Naive thymus-derived CD4-positive, alpha-beta T cell (primary cell): Measurements from ENCODE around the gene NNAT. TPM values are rescaled to one million over a fixed set of nuclear protein-coding genes. Genes with fewer than 3 reads are reported as not detected.

Experiments
- ATAC-seq: fragments of 150-1000 bp; cut with Tn5 transposase; 2 replicates; pipeline ENCODE4 v1.10.0; 2021; ENCODE audit warnings: mild to moderate bottlenecking, moderate library complexity
- CTCF ChIA-PET: fragments of 350-600 bp; sonication (Branson Sonifier 250); formaldehyde crosslinking; loops from one replicate; lab custom pipeline; 2021; ENCODE audit warnings: antibody characterized with exemption; lab: Charles Lee
- POLR2A ChIA-PET: fragments of 350-600 bp; sonication (Branson Sonifier 250); formaldehyde crosslinking; loops from one replicate; lab custom pipeline; 2021; ENCODE audit warnings: antibody characterized with exemption, inconsistent platforms; lab: Charles Lee
- DNase-seq, 9 donors: peaks; one replicate each; pipeline versions ENCODE4 v3.0.0 to v3.0.0-alpha.2; 2020 to 2022; ENCODE audit warnings: mixed read lengths in 1 of 9
- H3K27ac ChIP-seq: one replicate; pipeline ENCODE4 v1.7.0; 2013; ENCODE audit warnings: mild to moderate bottlenecking, low read depth, low read length, moderate library complexity
- H3K27me3 ChIP-seq, 2 donors: one replicate each; pipeline ENCODE4 v1.7.0; 2013; ENCODE audit warnings: low read length in 2 of 2, mild to moderate bottlenecking in 2 of 2, moderate library complexity in 2 of 2; ENCODE audit not compliant: control insufficient read depth in 2 of 2, insufficient read depth in 2 of 2
- H3K36me3 ChIP-seq, 3 experiments: 1 replicate in 2 of 3; 2 replicates in 1 of 3; pipeline ENCODE4 v1.7.0; 2013; ENCODE audit warnings: low read length in 3 of 3, mild to moderate bottlenecking in 3 of 3, moderate library complexity in 1 of 3; ENCODE audit not compliant: insufficient read depth in 3 of 3, control insufficient read depth in 2 of 3
- H3K4me1 ChIP-seq, 2 donors: one replicate each; pipeline ENCODE4 v1.7.0; 2013; ENCODE audit warnings: low read length in 2 of 2, mild to moderate bottlenecking in 2 of 2, moderate library complexity in 1 of 2; ENCODE audit not compliant: control insufficient read depth in 2 of 2, insufficient read depth in 2 of 2
- H3K4me3 ChIP-seq: 2 replicates; pipeline ENCODE4 v1.7.0; 2013; ENCODE audit warnings: mild to moderate bottlenecking, low read length
- H3K9me3 ChIP-seq, 3 experiments: 1 replicate in 2 of 3; 2 replicates in 1 of 3; pipeline ENCODE4 v1.7.0; 2013; ENCODE audit warnings: low read length in 3 of 3; ENCODE audit not compliant: control insufficient read depth in 2 of 3
- H3K27ac Mint-ChIP-seq, 9 donors: one replicate each; pipeline ENCODE4 v1.8.0; 2020 to 2022; ENCODE audit warnings: mixed read lengths in 9 of 9, mild to moderate bottlenecking in 8 of 9, moderate library complexity in 5 of 9, inconsistent platforms in 2 of 9
- H3K27me3 Mint-ChIP-seq, 5 donors: one replicate each; pipeline ENCODE4 v1.8.0; 2021 to 2022; ENCODE audit warnings: mixed read lengths in 5 of 5, mild to moderate bottlenecking in 1 of 5
- H3K36me3 Mint-ChIP-seq, 5 donors: one replicate each; pipeline ENCODE4 v1.8.0; 2020 to 2022; ENCODE audit warnings: mixed read lengths in 5 of 5, mild to moderate bottlenecking in 3 of 5, inconsistent platforms in 1 of 5
- H3K4me1 Mint-ChIP-seq, 7 donors: one replicate each; pipeline ENCODE4 v1.8.0; 2020 to 2022; ENCODE audit warnings: mixed read lengths in 7 of 7, mild to moderate bottlenecking in 3 of 7, inconsistent platforms in 1 of 7
- H3K4me3 Mint-ChIP-seq, 10 donors: one replicate each; pipeline ENCODE4 v1.8.0; 2020 to 2022; ENCODE audit warnings: mild to moderate bottlenecking in 10 of 10, mixed read lengths in 10 of 10, moderate library complexity in 6 of 10, inconsistent platforms in 2 of 10
- H3K9me3 Mint-ChIP-seq, 11 donors: one replicate each; pipeline ENCODE4 v1.8.0; 2020 to 2022; ENCODE audit warnings: mixed read lengths in 11 of 11, mild to moderate bottlenecking in 4 of 11, inconsistent platforms in 1 of 11, moderate library complexity in 1 of 11
- intact Hi-C, 2 donors: fragments of 100-400 bp; cut with micrococcal nuclease; formaldehyde crosslinking; loops; one replicate each; pipeline ENCODE4 v1.15.1; 2023
- polyA plus RNA-seq, 2 donors: library from polyadenylated mRNA; unstranded; fragments of 300-500 nt; fragmentation: Illumina TruSeq; gene quantifications; one replicate each; pipeline ENCODE4 v1.2.3, GENCODE V29; 2021
- total RNA-seq, 6 experiments: library from RNA in 5 of 6; stranded (reverse) in 5 of 6; gene quantifications; 1 replicate in 5 of 6; 2 replicates in 1 of 6; pipeline ENCODE4 v1.2.3 and lab custom pipeline; 2021 to 2026

The NNAT gene
- total and polyA plus RNA-seq, 7 experiments from 2014 or later: not detected

- Histone ChIP-seq H3K27ac (no peak overlapping the region), H3K36me3 (peaks cover 0 to 9% (median 0%) of the 10 kb centered on the region in 3 experiments), H3K9me3 (no peaks in the 10 kb centered on the region), H3K4me1 (no peaks in the 10 kb centered on the region), H3K27me3 (no peaks in the 10 kb centered on the region), H3K4me3 (no peak overlapping the region)
- no peak for ATAC-seq
- peaks cover 0 to 4% (median 2%) of the 10 kb centered on the region in 5 donors for H3K36me3 Mint-ChIP-seq
- no peak for DNase-seq
- POLR2A ChIA-PET: no interaction called here
- no peak overlapping the region for H3K4me3 Mint-ChIP-seq
- H3K27me3 Mint-ChIP-seq: no peaks in the 10 kb centered on the region
- peak overlapping the region in 1 of 9 donors; percentile 59 for H3K27ac Mint-ChIP-seq
- intact Hi-C loops: no loop called here
- peaks cover 0 to 4% (median 0%) of the 10 kb centered on the region in 7 donors for H3K4me1 Mint-ChIP-seq
- H3K9me3 Mint-ChIP-seq: no peaks in the 10 kb centered on the region
- CTCF ChIA-PET: no interaction called here
Observed at GRCh38 chr20:37505263-37506151, 15.5 kb upstream of the NNAT start.

DNA sequence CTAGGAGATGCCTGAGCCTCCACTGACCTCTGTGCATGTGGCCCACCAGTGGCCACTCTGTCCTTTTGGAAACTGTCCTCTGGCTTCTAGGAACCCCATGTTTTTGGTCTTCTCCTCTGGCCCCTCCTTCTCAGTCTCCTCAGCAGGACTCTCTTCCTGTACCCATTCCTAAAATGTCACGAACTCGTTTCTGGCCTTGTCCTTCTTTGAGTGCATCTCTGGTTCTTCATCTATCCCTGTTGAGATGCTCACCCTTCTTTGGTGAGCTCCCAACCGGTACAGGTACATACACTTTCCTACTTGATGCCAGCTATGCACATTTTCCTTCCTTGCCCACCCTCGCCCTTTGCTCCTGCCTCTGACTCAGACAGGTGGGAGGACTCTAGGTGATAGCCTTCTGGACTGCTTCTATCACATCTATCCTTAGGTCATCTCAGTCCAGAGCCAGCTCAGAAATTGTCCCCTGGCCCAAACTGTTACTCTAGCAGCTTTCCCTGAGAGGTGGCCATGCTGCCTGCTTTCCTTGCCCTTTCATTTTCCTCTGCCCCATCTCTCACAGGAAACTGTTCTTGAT is 14.8 kb upstream of the NNAT start:
- Histone ChIP-seq H3K4me3 (no peak overlapping the region), H3K27me3 (no peaks in the 10 kb centered on the region), H3K9me3 (no peaks in the 10 kb centered on the region), H3K4me1 (no peaks in the 10 kb centered on the region), H3K27ac (no peak overlapping the region), H3K36me3 (peaks cover 0 to 17% (median 0%) of the 10 kb centered on the region in 3 experiments)
- Mint-ChIP-seq H3K9me3 (no peaks in the 10 kb centered on the region), H3K4me3 (no peak overlapping the region), H3K36me3 (peaks cover 5 to 11% (median 7%) of the 10 kb centered on the region in 5 donors), H3K27ac (no peak overlapping the region), H3K4me1 (peaks cover 0 to 11% (median 2%) of the 10 kb centered on the region in 7 donors), H3K27me3 (no peaks in the 10 kb centered on the region)
- CTCF ChIA-PET: no interaction called here
- DNase-seq (no peak), ATAC-seq (no peak)
- intact Hi-C loops: no loop called here
- POLR2A ChIA-PET: no interaction called here

- ATAC-seq (no peak), DNase-seq (no peak)
- no peaks in the 10 kb centered on the region for H3K27me3 ChIP-seq
- peaks cover 0 to 22% (median 6%) of the 10 kb centered on the region in 7 donors for H3K4me1 Mint-ChIP-seq
- CTCF ChIA-PET: interaction anchor here (0.5 kb wide), 1 partner anchor 820 kb away, joined by 4 read pairs; no protein-coding TSS in a partner anchor
- no peak overlapping the region for H3K4me3 Mint-ChIP-seq
- POLR2A ChIA-PET: interaction anchor here (0.6 kb wide), 1 partner anchor 45 kb away, joined by 4 read pairs; no protein-coding TSS in a partner anchor
- no peaks in the 10 kb centered on the region for H3K4me1 ChIP-seq
- no peak overlapping the region for H3K4me3 ChIP-seq
- H3K9me3 ChIP-seq: no peaks in the 10 kb centered on the region
- no peaks in the 10 kb centered on the region for H3K27me3 Mint-ChIP-seq
- intact Hi-C loops: no loop called here
- H3K27ac ChIP-seq: no peak overlapping the region
- H3K36me3 Mint-ChIP-seq: peaks cover 7 to 27% (median 15%) of the 10 kb centered on the region in 5 donors
- peaks cover 0 to 51% (median 0%) of the 10 kb centered on the region in 3 experiments for H3K36me3 ChIP-seq
- H3K27ac Mint-ChIP-seq: no peak overlapping the region
- peaks cover 0 to 1% (median 0%) of the 10 kb centered on the region in 11 donors for H3K9me3 Mint-ChIP-seq
Observed at GRCh38 chr20:37510226-37510625, 10.8 kb upstream of the NNAT start.

DNA sequence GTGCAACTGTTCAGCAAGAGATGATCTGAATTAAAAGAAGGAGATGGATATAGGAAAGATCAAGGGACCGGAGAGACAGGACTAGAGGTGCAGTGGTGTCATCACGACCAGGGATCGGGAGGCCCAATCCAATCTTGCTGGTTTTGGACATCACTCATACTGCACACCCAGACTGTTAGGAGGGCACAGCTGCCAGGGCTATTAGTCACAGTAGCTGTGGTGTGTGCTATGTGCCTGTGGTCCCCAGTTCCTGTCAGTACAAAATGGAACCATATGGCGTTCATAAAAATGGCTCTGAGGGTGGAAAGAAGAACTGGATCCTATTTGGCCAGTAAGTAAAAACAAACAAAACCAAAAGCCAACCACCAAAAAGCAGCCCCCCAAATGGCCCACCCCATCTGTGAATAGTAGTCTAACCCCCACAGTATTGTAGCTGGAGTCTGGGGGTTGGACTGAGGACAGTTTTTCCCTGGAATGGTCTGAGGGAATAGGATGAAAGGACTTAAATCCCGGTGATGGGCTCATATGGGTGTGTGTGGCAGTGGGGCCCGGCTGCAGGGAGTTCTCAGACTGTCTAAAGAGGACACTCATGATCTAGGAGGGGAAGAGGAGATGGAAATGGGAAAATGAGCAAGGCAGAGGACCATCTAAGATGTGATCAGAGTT is 9.3 kb upstream of the NNAT start:
- H3K4me1 Mint-ChIP-seq: peaks cover 2 to 22% (median 12%) of the 10 kb centered on the region in 7 donors
- DNase-seq: no peak
- no peaks in the 10 kb centered on the region for H3K9me3 ChIP-seq
- no peak overlapping the region for H3K27ac ChIP-seq
- H3K9me3 Mint-ChIP-seq: peaks cover 0 to 1% (median 0%) of the 10 kb centered on the region in 11 donors
- intact Hi-C loops: no loop called here
- H3K4me3 ChIP-seq: no peak overlapping the region
- no peak overlapping the region for H3K4me3 Mint-ChIP-seq
- POLR2A ChIA-PET: no interaction called here
- no peaks in the 10 kb centered on the region for H3K27me3 Mint-ChIP-seq
- H3K36me3 ChIP-seq: peaks cover 0 to 66% (median 0%) of the 10 kb centered on the region in 3 experiments
- H3K27me3 ChIP-seq: no peaks in the 10 kb centered on the region
- peak overlapping the region in 1 of 9 donors; percentile 38 for H3K27ac Mint-ChIP-seq
- ATAC-seq: no peak
- H3K4me1 ChIP-seq: no peaks in the 10 kb centered on the region
- peaks cover 7 to 36% (median 15%) of the 10 kb centered on the region in 5 donors for H3K36me3 Mint-ChIP-seq
- CTCF ChIA-PET: interaction anchor here (1.3 kb wide), 1 partner anchor 22 kb away, joined by 3 read pairs; no protein-coding TSS in a partner anchor

- Mint-ChIP-seq H3K4me3 (no peak overlapping the region), H3K9me3 (peaks cover 0 to 1% (median 0%) of the 10 kb centered on the region in 11 donors), H3K27ac (no peak overlapping the region), H3K4me1 (peaks cover 10 to 32% (median 22%) of the 10 kb centered on the region in 7 donors), H3K27me3 (no peaks in the 10 kb centered on the region), H3K36me3 (peaks cover 14 to 45% (median 25%) of the 10 kb centered on the region in 5 donors)
- Histone ChIP-seq H3K27me3 (no peaks in the 10 kb centered on the region), H3K4me3 (no peak overlapping the region), H3K4me1 (no peaks in the 10 kb centered on the region), H3K9me3 (no peaks in the 10 kb centered on the region), H3K27ac (no peak overlapping the region), H3K36me3 (peaks cover 0 to 83% (median 0%) of the 10 kb centered on the region in 3 experiments)
- ChIA-PET POLR2A (interaction anchor here (1.4 kb wide), 1 partner anchor 11 kb away, joined by 3 read pairs; no protein-coding TSS in a partner anchor), CTCF (no interaction called here)
- ATAC-seq (no peak), DNase-seq (no peak)
- intact Hi-C loops: no loop called here
Observed at GRCh38 chr20:37513779-37514359, 7.2 kb upstream of the NNAT start.

DNA sequence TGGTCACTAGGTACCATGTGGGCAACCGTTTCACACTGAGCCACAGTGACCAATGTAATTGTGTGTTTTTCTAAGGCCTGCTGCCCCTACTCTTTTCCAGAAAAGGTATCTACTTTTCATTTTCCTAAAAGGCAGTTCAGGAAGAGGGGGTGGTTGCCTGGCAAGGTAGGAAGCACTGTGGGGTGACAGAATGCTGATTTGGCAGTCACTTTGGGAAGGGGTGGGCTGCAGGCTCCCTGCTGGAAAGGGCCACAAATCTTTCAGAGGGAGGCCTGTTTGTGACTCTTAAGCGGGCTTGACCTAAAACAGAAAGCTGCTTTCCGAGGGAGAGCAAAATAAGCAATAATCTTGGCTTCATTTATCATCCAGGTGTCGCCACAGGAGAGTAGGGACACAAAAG is 5.2 kb upstream of the NNAT start:
- CTCF ChIA-PET: no interaction called here
- H3K36me3 ChIP-seq: peaks cover 0 to 80% (median 0%) of the 10 kb centered on the region in 3 experiments

More for the DNA sequence above, 5.2 kb upstream of the NNAT start:
- Mint-ChIP-seq H3K36me3 (peaks cover 18 to 46% (median 19%) of the 10 kb centered on the region in 5 donors), H3K27ac (no peak overlapping the region), H3K4me1 (peaks cover 17 to 42% (median 30%) of the 10 kb centered on the region in 7 donors), H3K9me3 (peaks cover 0 to 1% (median 0%) of the 10 kb centered on the region in 11 donors), H3K4me3 (no peak overlapping the region), H3K27me3 (peaks cover 0 to 8% (median 0%) of the 10 kb centered on the region in 5 donors)
- no peaks in the 10 kb centered on the region for H3K9me3 ChIP-seq
- H3K27me3 ChIP-seq: no peaks in the 10 kb centered on the region
- H3K4me1 ChIP-seq: no peaks in the 10 kb centered on the region
- POLR2A ChIA-PET: no interaction called here
- no peak overlapping the region for H3K27ac ChIP-seq
- H3K4me3 ChIP-seq: no peak overlapping the region
- DNase-seq: no peak
- intact Hi-C loops: no loop called here
- no peak for ATAC-seq
